GM21360 (cell line): ENCODE measurements around the gene RAD51B.
"Not testable (repeated sequence)": the region's sequence is repeated elsewhere in the genome, so short reads cannot be mapped to it uniquely, and the experiment has no call there.

Source experiments
- ATAC-seq: cut with Tn5 transposase; IDR thresholded peaks from one replicate; pipeline ENCODE4 v1.9.1; 2021; ENCODE audit warnings: mild to moderate bottlenecking, moderate library complexity; ENCODE audit not compliant: unreplicated experiment

Gene RAD51B

DNA sequence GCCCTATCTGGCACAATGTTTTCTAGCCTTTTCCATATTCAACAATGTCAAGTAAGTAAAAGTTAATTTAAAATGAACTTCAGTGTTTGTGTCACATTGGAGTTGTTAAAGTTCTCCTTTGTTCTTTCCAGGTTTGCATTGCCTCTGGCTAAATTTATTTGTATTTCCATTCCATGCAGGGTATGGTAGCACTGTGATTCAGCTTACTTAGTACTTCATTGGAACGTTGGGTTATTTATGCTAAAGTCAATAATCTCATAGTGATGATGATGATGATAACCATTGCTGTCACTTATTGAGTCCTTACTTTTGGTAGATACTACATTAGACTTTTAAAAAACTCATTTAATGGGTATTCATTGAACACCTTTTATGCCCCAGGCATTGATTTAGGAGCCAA is 286.9 kb downstream of the RAD51B start:
- ATAC-seq = no peak

- ATAC-seq = no peak
Measured at GRCh38 chr14:68106905-68107304, 287.3 kb downstream of the RAD51B start.

GRCh38 chr14:68109132-68109900 is 289.7 kb downstream of the RAD51B start:
- no peak for ATAC-seq

- ATAC-seq = no peak
Measured at GRCh38 chr14:68111097-68111852, 291.7 kb downstream of the RAD51B start.

DNA sequence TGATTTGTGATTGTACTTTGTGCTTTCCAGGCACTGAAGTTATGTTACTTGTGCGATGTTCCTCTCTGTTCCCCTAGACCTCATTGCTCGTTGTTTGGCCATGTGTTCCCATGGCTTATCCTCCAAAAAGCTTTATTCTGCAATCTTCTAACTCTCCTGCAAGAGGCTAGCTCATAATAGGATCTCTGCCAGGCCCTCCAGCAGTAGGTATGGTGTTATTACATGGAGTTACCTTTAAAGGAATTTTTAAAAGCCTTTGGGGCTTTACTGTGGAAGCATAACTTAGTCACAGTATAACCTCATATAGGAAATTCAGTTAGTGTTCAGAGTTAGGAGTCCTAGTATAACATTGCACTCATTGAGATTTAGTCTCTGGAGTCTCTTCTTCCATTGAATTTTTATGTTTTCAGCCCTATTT is 292.3 kb downstream of the RAD51B start:
- no peak for ATAC-seq

GRCh38 chr14:68112442-68112841 is 292.9 kb downstream of the RAD51B start:
- ATAC-seq = no peak

DNA sequence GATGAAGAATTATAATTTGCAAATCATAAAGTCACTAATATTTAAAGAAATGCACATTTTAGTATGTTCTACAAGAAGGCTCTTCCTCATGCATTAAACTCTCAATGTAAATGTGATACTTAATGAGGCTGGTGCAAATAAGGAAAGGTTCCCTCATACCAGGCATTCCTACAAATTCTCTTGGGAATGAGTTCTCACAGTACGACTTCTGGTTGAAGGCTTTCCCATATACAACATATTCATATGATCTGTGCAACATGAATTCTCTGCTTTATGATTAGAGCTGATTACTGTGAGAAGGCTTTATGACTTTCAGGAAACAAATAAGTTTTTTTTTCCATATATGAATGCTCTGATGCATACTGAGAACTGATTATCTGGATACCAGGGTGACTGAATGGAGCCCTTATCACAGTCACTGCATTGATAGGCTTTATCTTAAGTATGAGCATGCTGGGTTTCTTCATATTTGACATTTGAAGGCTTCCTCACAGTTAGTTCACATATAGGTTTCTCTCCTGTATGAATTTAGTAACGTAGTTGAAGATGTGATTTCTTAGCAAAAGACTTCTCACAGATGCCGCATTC is 293.9 kb downstream of the RAD51B start:
- ATAC-seq = no peak

- not testable (repeated sequence) for ATAC-seq
Measured at GRCh38 chr14:68115952-68116351, 296.4 kb downstream of the RAD51B start.

GRCh38 chr14:68122651-68123050 is 303.1 kb downstream of the RAD51B start:
- ATAC-seq = no peak

DNA sequence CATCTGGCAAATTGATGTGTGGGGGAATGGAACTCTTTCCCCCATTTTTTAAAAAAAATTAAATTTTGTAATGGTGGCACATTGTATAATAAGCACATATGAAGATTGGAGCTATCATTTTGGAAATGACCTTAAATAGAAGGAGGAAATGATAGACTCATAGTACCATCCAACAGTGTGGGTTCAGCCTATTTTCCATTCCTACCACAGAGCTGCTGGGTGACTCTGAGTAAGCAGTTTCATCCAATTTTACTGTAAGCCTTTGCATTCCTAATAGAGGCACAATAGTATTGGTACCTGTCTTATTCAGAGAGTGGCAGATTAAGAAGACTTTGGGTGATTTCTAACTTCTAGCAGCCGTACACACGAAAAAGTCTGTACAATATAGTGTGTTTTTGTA is 304.5 kb downstream of the RAD51B start:
- ATAC-seq = no peak

DNA sequence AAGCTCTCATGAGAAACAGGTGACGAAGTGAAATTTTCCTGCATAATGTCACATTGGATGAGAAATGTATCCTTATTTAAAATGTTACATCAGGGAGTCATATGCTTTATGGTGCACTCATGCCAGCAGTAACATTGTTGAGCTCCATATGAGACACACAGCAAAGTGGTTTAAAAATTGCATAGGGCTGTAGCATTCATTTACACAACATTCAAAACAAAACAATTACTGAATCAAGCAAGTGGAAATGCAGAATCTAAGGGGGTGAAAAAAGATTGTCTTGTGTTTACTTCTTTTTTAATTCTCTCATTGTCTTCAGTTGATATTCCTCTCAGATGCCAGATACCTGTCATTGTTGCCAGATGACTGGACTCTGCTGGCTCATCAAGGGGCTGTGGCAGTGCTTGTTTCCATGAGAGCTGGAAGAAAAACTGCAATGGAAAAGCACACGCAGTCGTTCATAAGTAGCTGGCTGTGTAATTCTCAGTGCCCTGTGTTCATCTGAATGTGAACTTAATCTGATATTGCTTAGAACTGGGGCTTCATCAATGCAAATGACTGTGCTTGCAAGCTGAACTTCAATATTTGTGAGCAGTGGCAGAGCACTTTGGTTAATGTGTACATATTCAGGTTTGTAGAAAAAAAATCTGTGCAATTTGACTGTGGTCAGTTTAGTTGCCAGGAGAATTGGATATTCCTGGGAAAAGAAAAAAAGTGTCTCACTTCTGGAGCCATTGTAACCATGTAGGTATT is 305.6 kb downstream of the RAD51B start:
- no peak for ATAC-seq

GRCh38 chr14:68127166-68127565 is 307.6 kb downstream of the RAD51B start:
- no peak for ATAC-seq

- ATAC-seq = no peak
Measured at GRCh38 chr14:68131907-68132306, 312.3 kb downstream of the RAD51B start.

GRCh38 chr14:68132563-68133121 is 313.1 kb downstream of the RAD51B start:
- no peak for ATAC-seq

- no peak for ATAC-seq
Measured at GRCh38 chr14:68133856-68134255, 314.3 kb downstream of the RAD51B start.

- no peak for ATAC-seq
Measured at GRCh38 chr14:68135028-68135427, 315.4 kb downstream of the RAD51B start.

- ATAC-seq = no peak
Measured at GRCh38 chr14:68135566-68135965, 316.0 kb downstream of the RAD51B start.

GRCh38 chr14:68137704-68138619 is 318.4 kb downstream of the RAD51B start:
- ATAC-seq = no peak

GRCh38 chr14:68139431-68140075 is 320.0 kb downstream of the RAD51B start:
- no peak for ATAC-seq
